ENCODE measurements around the gene RPS8.
A peak's percentile ranks its signal among the peaks of the same experiment; 100 is the strongest.
"Not testable (repeated sequence)": the region's sequence is repeated elsewhere in the genome, so short reads cannot be mapped to it uniquely, and the experiment has no call there.

Gene RPS8

DNA sequence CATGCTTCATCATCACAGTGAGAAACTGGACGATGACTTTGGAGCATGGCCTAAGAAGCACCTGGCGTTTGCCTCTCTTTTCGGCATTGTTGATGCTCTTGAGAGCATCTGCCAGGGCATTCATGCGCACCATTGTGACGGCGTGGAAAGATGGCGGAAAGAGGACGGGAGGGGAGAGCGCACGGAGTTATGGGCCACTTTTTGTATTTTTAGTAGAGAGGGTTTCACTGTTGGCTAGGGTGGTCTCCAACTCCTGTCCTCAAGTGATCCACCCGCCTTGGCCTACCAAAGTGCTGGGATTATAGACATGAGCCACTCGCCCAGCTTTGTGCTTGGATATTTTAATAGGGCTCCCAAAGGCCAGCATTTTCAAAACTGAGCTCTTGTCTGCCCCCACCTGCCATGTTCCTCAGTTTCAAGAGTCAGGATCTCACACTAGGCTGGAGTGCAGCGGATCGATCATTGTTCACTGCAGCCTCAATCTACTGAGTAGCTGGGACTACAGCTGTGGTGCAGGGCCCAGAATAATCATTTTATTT, 5.3 kb downstream of the RPS8 start:
- no peak for DNase-seq (ENCODE audit: low read depth)

DNA sequence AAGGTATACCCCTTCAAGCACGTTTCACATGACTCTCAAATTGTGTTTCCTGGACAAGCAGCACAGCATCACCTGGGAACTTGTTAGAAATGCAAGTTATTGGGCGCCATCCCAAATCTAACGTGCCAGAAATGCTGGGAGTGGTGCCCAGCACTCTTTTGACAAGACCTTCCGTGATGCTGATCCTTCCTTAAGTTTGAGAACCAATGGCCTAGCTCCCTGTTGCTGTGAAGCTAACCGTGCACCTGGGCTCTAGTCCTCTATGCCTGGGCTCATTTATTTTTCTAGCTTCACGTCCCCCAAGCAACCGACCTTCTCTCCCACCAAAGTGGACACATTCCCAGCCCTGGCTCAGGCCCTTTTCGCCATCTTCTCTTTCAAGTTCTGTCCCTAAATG, 8.4 kb downstream of the RPS8 start:
- DNase-seq (ENCODE audit: low read depth): no peak

DNA sequence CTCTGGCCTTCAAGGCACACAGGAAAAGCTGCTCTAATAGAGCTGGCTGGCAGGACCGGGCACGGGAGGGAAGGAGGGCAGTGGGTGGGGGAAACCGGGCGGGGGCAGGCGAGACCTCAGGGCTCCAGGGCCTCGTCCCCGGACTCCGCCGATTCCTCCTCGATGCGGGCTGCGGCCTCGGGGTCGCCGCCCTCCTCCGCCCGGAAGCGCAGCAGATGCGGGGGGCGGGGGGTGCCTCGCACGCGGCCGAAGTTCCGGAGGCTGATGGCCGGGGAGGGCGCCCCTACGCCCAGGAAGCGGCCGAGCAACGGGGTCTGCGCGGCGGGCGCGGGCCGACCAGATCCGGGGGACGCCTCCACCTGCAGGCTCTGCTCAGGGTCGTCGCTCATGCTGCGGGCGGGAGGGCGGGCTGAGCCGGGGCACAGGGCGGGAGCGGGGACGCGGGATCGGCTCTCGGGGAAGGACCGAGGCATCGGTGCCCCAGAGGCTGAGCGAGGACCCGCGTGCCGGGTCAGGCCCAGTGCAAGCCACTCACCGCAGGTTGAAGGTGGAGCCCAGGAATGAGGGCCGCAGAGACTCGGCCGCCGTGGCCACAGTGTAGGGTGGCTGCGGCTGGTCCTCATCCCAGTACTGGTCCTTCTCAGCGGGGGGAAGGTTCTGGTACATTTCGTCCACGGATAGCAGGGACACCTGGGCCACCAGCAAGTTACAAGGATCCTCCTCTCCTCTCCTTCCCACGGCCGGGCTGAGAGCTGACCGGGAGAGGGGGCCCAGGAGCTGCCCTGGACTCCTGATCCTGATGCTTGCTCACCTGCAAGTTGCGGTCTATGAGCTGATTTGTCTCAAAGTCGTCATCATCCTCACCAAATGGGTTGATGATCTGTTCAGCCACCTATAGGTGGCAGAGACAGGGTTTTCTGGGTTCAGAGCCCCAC, 9.0 kb downstream of the RPS8 start:
- DNase-seq (ENCODE audit: low read depth): no peak

DNA sequence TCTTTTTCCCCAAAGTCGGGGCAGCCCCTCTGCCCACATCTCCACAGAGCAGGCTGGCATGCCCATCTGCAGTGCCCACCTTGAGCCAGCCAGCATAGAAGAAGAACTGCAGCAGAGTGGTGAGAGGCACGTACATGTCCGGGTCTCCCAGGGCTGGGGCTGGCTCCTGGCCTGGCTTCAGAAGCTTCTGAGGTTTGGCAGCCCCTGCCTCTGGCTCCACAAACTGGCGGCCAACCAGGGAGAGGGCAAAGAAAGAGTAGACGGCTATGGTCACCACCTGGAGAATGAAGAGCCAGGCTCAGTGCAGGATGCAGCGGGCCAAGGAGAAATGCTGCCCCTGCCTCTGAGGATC, 9.7 kb downstream of the RPS8 start:
- no peak for DNase-seq (ENCODE audit: low read depth)

DNA sequence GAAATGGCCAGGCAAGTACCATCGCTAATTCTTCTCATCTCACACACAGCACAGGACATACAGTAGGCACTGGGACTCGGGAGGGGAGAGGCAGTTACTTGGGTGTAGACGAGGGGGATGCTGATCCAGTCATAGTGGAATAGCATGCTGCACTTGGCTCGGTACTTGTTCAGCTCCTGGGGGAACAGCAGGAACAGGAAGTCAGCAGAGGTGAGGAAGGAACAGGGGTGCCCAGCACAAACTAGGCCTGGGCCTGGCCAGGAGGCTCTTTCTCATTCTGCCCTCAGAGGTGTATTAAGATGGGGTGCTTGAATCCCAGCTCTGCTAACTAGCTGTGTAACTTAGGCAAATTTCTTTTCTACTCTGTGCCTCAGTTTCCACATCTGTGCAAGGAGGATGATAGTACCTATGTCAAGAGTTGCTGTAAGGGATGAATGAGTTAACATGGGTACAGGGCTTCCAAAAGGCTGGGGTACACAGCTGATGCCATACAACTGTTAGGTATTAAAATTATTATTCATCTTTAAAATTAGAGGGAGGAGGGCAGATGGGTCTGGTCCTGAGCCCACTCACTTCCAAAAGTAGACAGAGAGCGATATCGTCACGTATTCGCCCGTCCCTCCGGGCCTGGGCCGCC, 10.3 kb downstream of the RPS8 start:
- no peak for DNase-seq (ENCODE audit: low read depth)

DNA sequence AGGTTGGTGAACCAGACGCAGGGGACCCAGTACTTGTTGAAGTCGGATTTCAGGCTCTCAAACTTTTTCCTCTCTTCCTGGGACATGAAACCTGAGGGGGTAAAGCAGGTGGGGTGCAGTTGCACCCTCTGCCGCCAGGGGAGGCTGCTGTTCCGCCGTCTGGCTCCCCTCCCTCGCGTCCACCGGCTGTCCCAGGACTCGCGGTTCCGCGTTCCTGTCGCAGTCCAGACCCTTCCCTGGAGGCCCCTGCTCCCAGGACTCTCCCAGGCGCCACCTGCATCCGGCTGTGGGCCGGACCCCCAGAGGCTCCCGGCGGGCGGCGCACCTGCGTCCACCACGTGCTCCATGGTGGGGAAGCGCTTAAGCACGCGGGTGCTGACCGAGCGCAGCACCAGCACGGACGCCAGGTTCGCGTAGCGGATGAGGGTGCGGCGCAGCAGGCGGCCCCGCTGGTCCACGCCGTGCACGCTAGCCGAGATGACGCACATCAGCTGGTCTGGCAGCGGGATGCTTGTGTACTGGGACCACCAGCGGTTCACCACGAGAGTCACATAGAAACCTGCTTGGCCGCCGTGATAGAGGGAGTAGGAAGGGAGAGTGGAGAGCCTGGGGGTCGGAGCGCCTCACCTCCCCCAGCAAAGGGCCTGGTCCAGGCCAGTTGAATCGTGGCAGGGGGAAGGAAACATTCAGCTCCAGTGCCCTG, 10.9 kb downstream of the RPS8 start:
- peak; percentile 60 for DNase-seq (ENCODE audit: low read depth)

DNA sequence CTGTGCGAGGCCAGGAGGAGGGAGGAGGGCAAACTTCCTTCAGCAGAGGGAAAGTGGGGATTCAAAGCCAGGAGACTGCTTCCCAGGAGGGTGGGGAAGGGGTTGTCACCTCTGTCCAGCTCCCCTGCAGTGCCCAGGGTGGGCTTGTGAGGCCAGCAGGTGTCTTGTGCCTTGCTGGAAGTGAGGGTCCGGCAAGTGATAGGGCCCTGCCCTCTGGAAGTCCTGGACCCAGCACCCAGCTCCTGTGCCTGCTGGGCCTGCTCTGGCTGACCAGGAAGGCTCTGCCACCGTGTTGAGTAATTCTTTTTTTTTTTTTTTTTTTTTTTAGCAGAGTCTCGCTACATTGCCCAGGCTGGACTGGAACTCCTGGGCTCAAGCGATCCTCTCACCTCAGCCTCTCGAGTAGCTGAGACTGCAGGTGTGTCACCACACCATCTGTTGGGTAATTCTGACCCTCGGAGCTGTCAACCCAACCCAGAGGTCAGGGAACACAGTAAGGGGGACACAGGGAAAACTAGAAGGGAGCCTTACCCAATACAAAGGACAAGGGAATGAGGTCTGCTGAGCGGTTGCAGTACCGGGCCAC, 11.6 kb downstream of the RPS8 start:
- DNase-seq (ENCODE audit: low read depth): no peak

DNA sequence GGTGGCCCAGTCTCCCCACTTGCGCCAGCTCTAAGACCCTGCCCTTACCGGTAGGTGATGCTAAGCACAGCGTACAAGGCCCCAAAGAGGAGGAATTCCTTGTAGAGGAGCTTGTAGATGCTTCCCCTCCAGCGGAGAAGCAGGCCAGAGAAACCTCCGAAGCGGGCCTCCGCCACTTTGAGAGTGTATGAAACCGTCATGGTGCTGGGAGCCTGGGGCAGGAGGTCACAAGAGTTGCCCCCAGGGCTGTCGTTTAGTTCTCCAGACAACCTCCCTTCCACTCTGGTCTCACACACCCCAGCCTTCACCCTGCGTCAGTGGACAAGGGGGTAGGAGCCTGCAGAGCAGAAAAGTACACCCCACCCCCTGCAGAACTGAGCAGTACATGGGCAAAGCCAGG, 12.2 kb downstream of the RPS8 start:
- DNase-seq (ENCODE audit: low read depth): no peak

DNA sequence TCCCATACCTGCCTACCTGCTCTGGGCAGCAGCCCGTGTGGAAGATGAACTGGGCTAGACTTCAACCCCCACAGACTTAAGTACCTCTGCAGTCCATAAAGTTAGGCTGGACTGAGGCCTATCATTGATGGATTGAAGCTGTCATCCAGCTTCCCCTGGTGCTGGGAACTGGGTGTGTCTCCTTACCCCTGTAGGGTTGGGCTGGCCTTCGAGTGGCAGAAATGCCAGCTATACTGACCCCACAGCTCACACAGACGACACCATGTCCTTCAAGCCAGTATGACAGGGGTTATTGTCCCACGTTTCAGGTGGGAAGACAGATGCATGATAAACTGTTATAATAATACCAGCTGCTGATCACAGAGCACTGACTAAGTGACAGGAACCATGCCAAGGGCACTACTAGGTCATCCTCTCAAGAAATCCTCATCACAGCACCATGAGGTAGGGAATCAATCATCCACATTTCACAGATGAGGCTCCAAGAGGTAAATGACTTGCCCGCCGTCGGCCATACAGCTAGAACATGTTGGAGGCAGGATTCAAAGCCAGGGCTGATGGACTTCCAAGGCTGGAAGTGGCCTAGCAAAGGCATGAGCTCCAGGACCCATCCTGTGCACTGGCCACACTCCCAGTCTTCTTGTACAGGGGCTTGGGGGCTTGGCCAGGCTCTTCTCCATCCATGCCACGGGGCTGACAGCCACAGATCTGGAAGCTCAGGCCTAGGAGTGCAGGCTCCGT, 12.9 kb downstream of the RPS8 start, which contains the start of gene BEST4:
Gene BEST4 (minus strand): TSS at position 51 of the 741 bp plus-strand sequence. CDS start 465 bp downstream, outside the sequence.
- DNase-seq (ENCODE audit: low read depth): no peak

DNA sequence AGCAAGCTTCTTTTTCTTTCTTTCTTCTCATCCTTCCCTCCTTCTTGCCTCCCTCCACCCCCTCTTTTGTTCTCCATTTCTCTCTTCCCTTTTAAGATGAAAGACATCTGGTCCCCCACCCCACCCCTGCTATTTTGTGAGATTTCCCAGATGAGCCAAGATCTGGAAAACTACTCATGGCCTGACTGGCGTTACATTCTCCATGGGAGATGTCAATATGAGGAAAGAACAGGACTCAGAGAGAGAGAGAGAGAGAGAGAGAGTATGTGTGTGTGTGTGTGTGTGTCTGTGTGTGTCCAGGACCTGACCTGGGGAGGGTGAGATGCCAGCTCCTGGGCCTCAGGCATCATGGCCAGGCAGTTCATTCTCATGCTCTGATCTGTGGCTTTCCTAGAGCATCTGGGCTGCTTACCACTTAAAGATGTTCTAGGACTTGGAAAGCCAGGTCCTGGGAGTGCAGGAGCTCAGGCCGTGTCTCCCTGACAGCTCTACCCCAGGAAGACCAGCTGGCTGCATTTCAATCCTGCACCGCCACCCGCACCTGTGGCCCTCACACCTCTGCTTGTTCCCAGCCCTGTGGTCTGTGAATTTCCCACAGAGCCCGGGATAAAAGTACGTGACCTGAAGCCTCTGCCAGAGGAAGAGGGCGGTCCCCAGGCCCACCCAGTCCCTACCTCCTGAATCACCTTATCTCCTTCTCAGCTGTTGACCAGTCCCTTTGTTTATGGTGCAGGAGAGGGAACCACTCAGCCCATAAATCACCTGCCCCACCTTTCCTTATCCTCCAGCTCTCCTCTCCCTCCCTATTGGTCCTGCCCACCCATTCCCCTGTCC, 15.8 kb downstream of the RPS8 start:
- DNase-seq (ENCODE audit: low read depth): no peak

DNA sequence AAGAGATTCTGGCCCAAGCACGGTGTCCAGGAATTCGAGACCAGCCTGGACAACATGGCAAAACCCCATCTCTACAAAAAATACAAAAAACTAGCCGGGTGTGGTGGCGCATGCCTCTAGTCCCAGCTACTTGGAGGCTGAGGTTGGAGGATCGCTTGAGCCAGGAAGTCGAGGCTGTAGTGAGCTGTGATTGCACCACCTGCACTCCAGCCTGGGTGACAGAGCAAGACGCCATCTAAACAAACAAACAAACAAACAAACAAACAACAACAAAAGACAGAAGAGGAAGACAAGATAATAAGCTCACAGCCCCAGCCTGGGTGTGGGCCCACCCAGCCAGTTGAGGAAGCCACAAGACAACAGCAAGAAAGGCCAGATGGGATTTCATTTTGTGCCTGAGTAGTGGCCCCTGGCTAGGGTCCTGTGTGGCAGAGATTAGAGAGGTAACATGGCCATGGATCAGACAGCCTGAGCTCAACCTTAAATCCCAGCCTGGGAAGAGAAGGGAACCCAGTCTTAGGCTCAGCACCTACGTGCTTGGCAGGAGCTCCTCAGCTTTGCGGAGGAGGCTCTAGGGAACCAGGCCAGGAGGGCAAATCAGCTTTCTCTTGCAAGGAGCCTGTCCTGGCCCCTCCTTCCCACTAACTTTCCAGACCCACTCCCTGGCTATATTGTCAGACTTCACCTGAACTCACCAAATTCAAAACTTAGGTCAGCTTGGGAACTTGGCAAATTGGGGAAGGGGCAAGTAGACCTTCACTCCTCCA, 17.6 kb downstream of the RPS8 start:
- DNase-seq (ENCODE audit: low read depth): no peak

DNA sequence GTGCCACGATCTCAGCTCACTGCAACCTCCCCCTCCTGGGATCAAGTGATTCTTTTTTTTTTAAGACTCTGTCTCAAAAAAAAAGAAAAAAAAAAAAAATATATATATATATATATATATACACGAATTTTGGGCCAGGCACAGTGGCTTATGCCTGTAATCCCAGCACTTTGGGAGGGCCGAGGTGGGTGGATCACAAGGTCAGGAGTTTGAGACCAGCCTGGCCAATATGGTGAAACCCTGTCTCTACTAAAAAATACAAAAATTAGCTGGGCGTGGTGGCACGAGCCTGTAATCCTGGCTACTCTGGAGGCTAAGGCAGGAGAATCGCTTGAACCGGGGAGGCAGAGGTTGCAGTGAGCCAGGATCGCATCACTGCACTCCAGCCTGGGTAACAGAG, 22.5 kb downstream of the RPS8 start:
- not testable (repeated sequence) for DNase-seq (ENCODE audit: low read depth)

DNA sequence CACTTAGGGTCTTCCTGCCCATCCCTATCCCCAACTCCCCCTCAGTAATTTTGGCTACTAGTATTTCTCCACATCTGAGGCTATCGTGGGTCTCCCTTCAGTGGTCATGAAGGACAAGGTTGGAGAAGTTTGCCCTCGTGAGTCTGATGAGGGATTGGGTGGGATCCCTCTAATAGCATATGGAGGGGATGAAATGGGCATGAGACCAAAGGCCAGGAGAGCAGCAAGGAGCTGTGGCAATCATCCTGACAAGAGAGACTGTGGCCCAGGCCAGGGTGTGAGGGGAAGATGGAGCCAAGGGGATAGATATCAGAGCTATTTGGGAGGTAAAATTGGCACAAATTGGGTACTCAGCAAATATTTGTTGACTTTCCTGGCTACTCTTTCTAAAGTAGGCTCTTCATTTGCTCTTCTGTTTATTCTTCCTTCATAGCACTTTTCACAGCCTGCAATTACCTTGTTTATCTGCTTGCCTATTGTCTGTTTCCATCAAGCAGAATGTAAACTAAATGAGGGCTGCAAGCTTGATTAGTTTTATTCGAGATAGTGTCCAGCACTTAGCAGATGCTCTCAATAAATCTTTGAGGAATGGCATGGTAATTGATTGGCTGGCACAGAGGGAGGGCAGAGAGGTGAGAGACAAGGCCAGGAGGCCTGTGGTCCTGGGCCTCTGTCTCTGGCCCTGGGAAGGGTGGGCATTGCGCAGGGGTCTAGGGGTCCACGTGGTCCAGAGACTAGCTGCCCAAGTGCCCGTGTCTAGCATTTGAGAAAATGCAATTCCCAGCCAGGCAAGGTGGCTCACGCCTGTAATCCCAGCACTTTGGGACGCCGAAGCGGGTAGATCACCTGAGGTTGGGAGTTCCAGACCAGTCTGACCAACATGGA, 23.4 kb downstream of the RPS8 start:
- no peak for DNase-seq (ENCODE audit: low read depth)

DNA sequence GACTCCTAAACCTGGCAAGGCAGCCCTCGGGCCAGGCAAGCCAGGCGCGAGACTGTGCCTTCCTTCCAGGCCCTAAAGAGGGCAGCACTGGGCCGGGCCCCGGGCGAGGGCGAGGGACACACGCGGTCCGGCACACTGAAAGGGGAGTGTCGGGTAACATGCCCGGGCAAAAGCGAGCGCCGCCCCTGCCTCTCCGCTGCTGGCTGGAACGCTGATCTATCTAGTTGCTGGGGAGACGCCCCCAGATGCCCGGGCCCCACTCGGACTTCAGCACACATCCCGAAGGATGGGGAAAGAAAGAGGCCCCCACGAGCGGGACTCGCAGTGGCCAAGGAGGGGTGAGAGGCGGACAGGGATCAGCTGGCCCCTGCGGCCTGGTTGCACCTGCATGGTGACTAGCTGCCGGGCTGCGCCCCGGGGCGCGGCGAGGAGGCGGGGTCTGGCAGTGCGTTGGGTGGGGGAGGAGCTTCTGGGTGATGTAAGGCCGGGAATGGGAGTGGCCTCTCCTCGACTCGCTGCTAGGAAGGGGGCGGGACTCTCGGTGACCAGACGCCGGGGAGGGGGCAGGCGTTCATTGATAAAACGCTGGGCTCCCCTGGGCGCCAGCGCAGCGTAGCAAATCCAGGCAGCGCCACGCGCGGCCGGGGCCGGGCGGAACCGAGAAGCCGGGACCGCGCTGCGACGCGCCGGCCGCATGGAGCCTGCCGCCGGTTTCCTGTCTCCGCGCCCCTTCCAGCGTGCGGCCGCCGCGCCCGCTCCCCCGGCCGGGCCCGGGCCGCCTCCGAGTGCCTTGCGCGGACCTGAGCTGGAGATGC, 24.6 kb downstream of the RPS8 start, which contains the start of gene PLK3:
Gene PLK3 (plus strand): TSS at position 608 of the 815 bp plus-strand sequence. CDS start 87 bp downstream, at position 695.
- DNase-seq (ENCODE audit: low read depth): peak; percentile 98

DNA sequence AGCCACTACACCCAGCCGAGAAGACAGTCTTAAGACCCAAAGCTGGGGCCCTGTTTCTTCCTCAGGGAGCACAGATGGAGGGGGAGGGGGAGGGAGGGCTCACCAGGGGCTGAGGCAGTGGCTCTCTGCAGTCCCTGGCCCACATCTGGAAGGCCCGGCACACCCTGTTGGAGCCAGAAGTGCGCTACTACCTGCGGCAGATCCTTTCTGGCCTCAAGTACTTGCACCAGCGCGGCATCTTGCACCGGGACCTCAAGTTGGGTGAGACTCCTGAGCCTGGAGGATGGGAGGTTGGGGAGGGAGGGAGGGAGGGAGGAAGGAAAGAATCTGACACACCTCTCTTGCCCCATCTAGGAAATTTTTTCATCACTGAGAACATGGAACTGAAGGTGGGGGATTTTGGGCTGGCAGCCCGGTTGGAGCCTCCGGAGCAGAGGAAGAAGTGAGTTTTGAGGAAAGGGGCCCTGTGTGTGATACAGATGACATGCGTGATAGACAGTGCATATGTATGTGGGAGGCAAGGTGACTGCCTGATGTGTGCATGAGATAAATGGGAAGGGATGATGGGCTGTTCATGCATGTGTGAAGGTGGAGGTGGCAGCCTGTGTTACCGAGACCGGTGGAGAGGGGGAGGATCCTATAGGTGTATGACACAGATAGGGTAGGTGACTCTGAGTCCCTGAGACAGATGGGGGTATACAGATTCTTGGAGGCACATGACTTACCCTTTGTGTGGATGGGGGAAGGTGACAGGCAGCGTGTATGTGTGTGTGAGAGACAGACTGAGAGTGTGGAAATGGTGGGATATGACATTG, 26.4 kb downstream of the RPS8 start:
- no peak for DNase-seq (ENCODE audit: low read depth)

DNA sequence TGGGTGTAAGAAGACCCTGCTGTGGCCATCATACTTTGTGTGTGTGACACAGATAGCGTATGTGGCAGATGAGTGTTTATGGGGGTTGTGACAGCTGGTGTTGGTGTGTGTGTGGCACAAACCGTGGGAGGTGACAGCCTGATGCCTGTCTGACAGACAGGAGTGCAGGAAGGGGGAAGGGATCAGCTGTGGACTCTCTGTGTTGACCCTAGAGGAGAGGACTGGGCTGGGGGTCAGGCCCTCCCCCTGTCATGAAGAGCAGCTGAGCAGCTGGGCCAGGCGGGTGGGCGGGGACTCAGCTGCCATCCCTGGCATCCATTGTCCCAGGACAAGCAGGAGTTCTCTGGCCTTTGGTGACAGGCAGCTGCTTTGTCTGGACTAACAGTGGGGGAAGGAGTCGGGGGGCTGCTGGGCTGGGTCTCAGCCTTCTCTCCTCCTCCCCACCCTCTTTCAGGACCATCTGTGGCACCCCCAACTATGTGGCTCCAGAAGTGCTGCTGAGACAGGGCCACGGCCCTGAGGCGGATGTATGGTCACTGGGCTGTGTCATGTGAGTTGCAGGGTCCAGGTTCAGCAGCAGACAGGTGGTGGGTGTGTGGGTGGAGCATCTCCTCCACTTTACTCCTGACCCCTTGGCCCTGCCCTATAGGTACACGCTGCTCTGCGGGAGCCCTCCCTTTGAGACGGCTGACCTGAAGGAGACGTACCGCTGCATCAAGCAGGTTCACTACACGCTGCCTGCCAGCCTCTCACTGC, 27.1 kb downstream of the RPS8 start:
- no peak for DNase-seq (ENCODE audit: low read depth)

Measured in iris pigment epithelial cell (primary cell).